DND-41 (cell line): ENCODE measurements around the gene TRIB2.

Experiments used
- ATAC-seq: fragments of 200-7000 bp; cut with Tn5 transposase; 3 replicates; pipeline ENCODE4 v1.9.1; 2021; ENCODE audit warnings: low read depth; ENCODE audit not compliant: insufficient read depth
- DNase-seq: peaks from one replicate; pipeline ENCODE4 v3.0.0-alpha.2; 2020
- H2AFZ ChIP-seq: 2 replicates; pipeline ENCODE4 v1.6.0; 2012; ENCODE audit warnings: low read depth, low read length
- H3K27ac ChIP-seq: 2 replicates; pipeline ENCODE4 v1.5.1; 2012; ENCODE audit warnings: low read length, inconsistent platforms
- H3K27me3 ChIP-seq: fragments of 200-600 bp; sonication (generic); 2 replicates; pipeline ENCODE4 v1.6.0; 2012; ENCODE audit warnings: low read length, mild to moderate bottlenecking, inconsistent platforms; ENCODE audit not compliant: insufficient read depth, poor library complexity
- H3K36me3 ChIP-seq: 2 replicates; pipeline ENCODE4 v1.5.1; 2012; ENCODE audit warnings: low read length, inconsistent platforms; ENCODE audit not compliant: insufficient read depth
- H3K4me1 ChIP-seq: 2 replicates; pipeline ENCODE4 v1.5.1; 2012; ENCODE audit warnings: mild to moderate bottlenecking, low read length; ENCODE audit not compliant: insufficient read depth
- H3K4me2 ChIP-seq: 2 replicates; pipeline ENCODE4 v1.6.0; 2012; ENCODE audit warnings: mild to moderate bottlenecking, moderate library complexity, low read length, inconsistent platforms; ENCODE audit not compliant: insufficient read depth
- H3K4me3 ChIP-seq, 2 experiments: fragments of 200-600 bp in 1 of 2; shearing (Covaris generic) in 1 of 2; 2 replicates each; pipeline ENCODE4 v1.5.1; 2012 to 2016; ENCODE audit warnings: inconsistent platforms in 2 of 2, low read length in 2 of 2, mild to moderate bottlenecking in 2 of 2, low read depth in 1 of 2, moderate library complexity in 1 of 2
- H3K79me2 ChIP-seq: 2 replicates; pipeline ENCODE4 v1.6.0; 2012; ENCODE audit warnings: low read length, inconsistent platforms; ENCODE audit not compliant: insufficient read depth
- H3K9ac ChIP-seq: 2 replicates; pipeline ENCODE4 v1.6.0; 2012; ENCODE audit warnings: low read depth, mild to moderate bottlenecking, inconsistent platforms, low read length, moderate library complexity
- H3K9me3 ChIP-seq: 2 replicates; pipeline ENCODE4 v1.5.1; 2012; ENCODE audit warnings: low read length, moderate library complexity, mild to moderate bottlenecking, inconsistent platforms; ENCODE audit not compliant: insufficient read depth, severe bottlenecking
- H4K20me1 ChIP-seq: 2 replicates; pipeline ENCODE4 v1.6.0; 2012; ENCODE audit warnings: low read length; ENCODE audit not compliant: insufficient read depth
- EZH2 ChIP-seq: IDR thresholded peaks from 3 replicates; pipeline ENCODE4 v1.6.1; 2012; ENCODE audit warnings: borderline replicate concordance, low read depth, mild to moderate bottlenecking, moderate library complexity, low read length, inconsistent platforms; ENCODE audit not compliant: severe bottlenecking
- TF ChIP-seq, protein P1 (sequence below): IDR thresholded peaks from 2 replicates; pipeline ENCODE4 v1.5.1; 2012; ENCODE audit warnings: borderline replicate concordance, low read length, moderate library complexity, mild to moderate bottlenecking; ENCODE audit not compliant: poor library complexity, severe bottlenecking; ENCODE audit errors: extremely low read depth

TRIB2 gene

DNA sequence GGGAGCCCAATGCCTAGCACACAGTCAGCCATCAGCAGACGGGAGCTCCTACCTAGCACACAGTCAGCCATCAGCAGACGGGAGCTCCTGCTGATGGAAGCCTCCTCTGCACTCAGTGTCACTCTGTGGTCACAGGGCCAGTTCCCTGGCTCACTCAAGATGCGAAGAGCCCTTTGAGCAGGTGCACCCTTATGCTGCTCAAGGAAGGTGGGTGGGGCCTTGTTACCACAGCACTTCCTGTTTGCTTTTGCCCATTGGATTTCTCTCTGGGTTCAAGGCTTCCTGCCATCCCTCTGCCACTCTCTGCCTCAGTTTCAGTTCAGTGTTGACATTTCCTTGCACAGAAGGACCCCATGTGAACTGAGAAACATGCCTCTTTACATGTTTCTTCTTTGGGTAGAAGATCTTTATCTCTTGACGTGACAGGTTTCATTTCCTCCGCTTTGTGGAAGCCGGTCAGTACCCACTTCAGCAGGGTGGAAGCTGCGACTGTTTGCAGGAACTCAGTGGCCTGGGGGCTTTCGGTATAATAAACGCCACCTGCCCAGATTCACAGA lies 11.6 kb downstream of the TRIB2 start:
- peaks cover 89% of the 10 kb centered on the region for H3K36me3 ChIP-seq
- peak overlapping the region; percentile 76 for H3K27ac ChIP-seq
- DNase-seq = peak; percentile 94
- ATAC-seq = peak; percentile 93
- H3K79me2 ChIP-seq = peaks cover 83% of the 10 kb centered on the region
- peak overlapping the region; percentile 40; the same call in 1 of the 2 replicates for H2AFZ ChIP-seq
- H4K20me1 ChIP-seq = peaks cover 25% of the 10 kb centered on the region; the same call in 1 of the 2 replicates
- no peaks in the 10 kb centered on the region for H3K9me3 ChIP-seq
- H3K27me3 ChIP-seq = no peaks in the 10 kb centered on the region
- peak overlapping the region in 1 of 2 experiments; percentile 51; a peak in 2 of 4 replicates for H3K4me3 ChIP-seq
- H3K9ac ChIP-seq = peak overlapping the region; percentile 35
- H3K4me2 ChIP-seq = peak overlapping the region; percentile 62
- peaks cover 47% of the 10 kb centered on the region for H3K4me1 ChIP-seq
- TF ChIP-seq EZH2 = no peak
- TF ChIP-seq, protein P1, sequence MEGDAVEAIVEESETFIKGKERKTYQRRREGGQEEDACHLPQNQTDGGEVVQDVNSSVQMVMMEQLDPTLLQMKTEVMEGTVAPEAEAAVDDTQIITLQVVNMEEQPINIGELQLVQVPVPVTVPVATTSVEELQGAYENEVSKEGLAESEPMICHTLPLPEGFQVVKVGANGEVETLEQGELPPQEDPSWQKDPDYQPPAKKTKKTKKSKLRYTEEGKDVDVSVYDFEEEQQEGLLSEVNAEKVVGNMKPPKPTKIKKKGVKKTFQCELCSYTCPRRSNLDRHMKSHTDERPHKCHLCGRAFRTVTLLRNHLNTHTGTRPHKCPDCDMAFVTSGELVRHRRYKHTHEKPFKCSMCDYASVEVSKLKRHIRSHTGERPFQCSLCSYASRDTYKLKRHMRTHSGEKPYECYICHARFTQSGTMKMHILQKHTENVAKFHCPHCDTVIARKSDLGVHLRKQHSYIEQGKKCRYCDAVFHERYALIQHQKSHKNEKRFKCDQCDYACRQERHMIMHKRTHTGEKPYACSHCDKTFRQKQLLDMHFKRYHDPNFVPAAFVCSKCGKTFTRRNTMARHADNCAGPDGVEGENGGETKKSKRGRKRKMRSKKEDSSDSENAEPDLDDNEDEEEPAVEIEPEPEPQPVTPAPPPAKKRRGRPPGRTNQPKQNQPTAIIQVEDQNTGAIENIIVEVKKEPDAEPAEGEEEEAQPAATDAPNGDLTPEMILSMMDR = no peak

DNA sequence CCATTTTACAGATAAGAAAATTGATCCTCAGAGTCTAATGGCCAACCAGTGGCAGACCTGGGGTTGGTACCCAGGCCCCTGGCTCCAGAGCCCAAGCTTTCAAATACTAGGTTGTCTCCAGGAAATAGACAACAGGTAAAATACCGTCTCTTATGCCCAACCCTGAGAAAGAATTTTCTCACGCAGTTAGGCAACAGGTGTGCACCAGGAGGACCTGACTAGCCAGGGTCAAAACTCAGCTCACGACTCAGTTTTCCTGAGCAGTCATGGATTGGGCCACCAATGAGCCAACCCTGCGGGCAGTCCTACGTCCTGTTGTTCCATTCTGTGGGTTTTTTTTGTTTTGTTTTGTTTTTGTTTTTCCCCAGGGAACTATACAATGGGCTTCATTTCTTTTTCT lies 13.5 kb downstream of the TRIB2 start:
- H3K4me3 ChIP-seq = no peak overlapping the region
- no peak overlapping the region for H3K9ac ChIP-seq
- peaks cover 86% of the 10 kb centered on the region for H3K36me3 ChIP-seq
- H3K27me3 ChIP-seq = no peaks in the 10 kb centered on the region
- peaks cover 40% of the 10 kb centered on the region for H3K4me1 ChIP-seq
- no peak overlapping the region for H3K4me2 ChIP-seq
- TF ChIP-seq, protein P1 = no peak
- TF ChIP-seq EZH2 = no peak
- DNase-seq = no peak
- no peak for ATAC-seq
- H4K20me1 ChIP-seq = peaks cover 39% of the 10 kb centered on the region; the same call in 1 of the 2 replicates
- peaks cover 81% of the 10 kb centered on the region for H3K79me2 ChIP-seq
- no peaks in the 10 kb centered on the region for H3K9me3 ChIP-seq
- no peak overlapping the region for H3K27ac ChIP-seq
- no peak overlapping the region for H2AFZ ChIP-seq

DNA sequence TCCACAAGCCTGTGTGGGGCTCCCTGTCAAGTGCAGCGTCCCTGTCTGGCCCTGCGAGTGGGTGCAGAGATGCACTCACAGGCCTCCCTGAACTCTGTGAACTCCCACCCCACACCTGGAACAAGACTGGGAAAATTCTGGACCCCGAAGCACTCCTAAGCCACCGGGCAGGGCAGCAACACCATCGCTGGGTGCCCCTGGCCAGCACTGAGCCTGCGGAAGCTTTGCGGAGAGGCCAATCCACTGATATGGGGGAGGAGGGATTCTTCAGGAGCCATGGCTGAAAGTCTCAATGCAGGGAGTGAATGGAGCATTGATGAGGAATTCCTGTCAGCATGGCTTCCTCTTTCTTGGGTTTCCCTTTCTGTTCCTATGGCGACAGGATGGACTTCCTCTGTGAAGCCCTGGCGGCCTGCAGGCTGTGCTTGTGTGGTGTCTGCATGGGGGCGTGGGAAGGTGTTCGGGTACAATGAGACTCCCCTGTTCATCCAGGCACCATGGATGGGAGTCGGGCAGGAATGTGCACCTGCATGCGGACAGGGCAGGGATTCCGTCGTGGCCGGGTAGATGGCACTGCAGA lies 15.1 kb downstream of the TRIB2 start:
- peaks cover 28% of the 10 kb centered on the region for H3K4me1 ChIP-seq
- H3K27ac ChIP-seq = 0 out of 2 replicates have a peak overlapping the region, but pooled peaks have one; percentile 21
- H3K27me3 ChIP-seq = no peaks in the 10 kb centered on the region
- no peak overlapping the region for H3K4me2 ChIP-seq
- H3K36me3 ChIP-seq = peaks cover 87% of the 10 kb centered on the region
- no peak overlapping the region for H3K9ac ChIP-seq
- no peak overlapping the region for H2AFZ ChIP-seq
- no peak overlapping the region for H3K4me3 ChIP-seq
- DNase-seq (no peak), ATAC-seq (no peak)
- no peaks in the 10 kb centered on the region for H3K9me3 ChIP-seq
- peaks cover 83% of the 10 kb centered on the region for H3K79me2 ChIP-seq
- TF ChIP-seq, protein P1 = no peak
- no peak for TF ChIP-seq EZH2
- H4K20me1 ChIP-seq = peaks cover 52% of the 10 kb centered on the region
